Measurements from ENCODE around the gene OSTF1. TPM values are rescaled to one million over a fixed set of nuclear protein-coding genes. Genes with fewer than 3 reads are reported as not detected.

OSTF1 gene
- total RNA-seq, 1 donor from 2014 or later = 71.1 TPM

DNA sequence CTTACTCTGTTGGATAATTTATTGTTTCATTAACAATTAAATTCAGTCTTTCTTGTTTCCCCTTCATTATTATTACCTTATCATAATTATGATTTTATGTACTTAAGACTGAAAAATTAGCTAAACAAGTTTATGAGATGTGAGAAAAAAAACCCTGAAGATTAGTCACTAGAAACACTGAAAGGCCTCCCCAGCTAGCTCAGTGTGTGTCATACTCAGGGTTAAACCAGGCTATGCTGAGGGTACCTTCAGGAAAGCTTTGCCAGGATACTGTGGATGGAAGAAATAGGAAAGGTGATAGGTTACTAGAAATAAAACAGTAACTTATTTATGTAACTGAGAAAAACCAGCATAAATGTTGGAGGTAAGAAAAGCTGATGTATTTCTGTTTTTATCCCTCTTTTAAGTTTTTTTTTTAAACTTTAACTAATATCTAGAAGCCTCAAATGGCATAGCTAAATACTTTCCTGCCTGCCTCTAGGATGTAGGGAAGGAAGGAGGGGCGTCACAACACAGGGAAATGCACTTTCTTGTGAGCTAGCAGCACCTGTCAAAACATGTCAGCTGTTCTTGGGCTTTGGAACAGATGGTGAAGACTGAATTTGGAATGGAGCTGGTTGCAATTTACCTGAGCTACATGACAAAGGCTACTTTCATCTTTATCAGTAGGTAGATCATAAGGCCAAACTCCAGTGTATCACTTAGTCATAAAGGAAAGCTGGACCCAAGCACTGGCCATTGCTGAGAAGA lies 24.6 kb upstream of the OSTF1 start:
- TF ChIP-seq, protein P1, sequence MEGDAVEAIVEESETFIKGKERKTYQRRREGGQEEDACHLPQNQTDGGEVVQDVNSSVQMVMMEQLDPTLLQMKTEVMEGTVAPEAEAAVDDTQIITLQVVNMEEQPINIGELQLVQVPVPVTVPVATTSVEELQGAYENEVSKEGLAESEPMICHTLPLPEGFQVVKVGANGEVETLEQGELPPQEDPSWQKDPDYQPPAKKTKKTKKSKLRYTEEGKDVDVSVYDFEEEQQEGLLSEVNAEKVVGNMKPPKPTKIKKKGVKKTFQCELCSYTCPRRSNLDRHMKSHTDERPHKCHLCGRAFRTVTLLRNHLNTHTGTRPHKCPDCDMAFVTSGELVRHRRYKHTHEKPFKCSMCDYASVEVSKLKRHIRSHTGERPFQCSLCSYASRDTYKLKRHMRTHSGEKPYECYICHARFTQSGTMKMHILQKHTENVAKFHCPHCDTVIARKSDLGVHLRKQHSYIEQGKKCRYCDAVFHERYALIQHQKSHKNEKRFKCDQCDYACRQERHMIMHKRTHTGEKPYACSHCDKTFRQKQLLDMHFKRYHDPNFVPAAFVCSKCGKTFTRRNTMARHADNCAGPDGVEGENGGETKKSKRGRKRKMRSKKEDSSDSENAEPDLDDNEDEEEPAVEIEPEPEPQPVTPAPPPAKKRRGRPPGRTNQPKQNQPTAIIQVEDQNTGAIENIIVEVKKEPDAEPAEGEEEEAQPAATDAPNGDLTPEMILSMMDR (IDR thresholded peaks at IDR 0.05; ENCODE audit: insufficient read depth, low read length, severe bottlenecking) = no peak
- Histone ChIP-seq H3K27me3 (ENCODE audit: control insufficient read depth, insufficient read depth, low read length) (no peaks in the 10 kb centered on the region), H3K36me3 (ENCODE audit: control insufficient read depth, insufficient read depth, low read length) (peaks cover 5% of the 10 kb centered on the region), H3K4me3 (ENCODE audit: low read depth, low read length) (no peak overlapping the region)
- no peak for FAIRE-seq
- peak; percentile 68 for DNase-seq (ENCODE audit: low read depth)

DNA sequence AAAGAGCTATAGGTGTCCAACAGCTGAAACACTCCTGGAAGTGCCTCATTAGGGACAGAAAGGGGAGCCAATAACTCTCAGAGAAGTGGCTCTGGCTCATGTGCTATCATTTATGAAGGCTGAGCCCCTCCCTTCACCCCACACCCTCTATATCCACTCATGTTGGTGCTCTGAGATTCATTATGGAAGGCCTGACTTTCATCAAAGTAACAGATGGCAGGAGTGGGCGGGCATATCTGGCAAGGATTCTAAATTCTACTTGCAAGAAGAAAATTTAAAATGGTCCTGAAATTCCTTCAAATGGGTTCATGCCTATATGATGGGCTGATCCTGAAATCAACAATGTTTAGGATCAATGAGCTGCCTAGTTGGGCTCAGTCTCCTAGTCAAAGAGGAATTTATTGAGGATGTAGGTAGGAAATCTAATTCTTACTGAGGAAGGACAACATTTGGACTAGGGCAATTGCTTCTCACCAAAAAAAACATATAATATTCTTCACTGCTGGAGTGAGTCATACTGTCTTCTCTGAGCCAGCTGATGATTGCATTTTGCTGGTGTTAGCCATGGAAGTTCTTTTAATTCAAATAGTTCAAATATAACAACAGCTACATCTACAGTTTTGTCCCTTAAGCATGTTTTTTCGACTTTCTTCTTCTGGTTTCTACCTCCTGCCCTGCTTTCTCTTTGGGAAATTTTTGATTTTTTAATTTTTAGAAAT lies 23.8 kb upstream of the OSTF1 start:
- peaks cover 5% of the 10 kb centered on the region for H3K36me3 ChIP-seq (ENCODE audit: control insufficient read depth, insufficient read depth, low read length)
- no peak for FAIRE-seq
- peak; percentile 30 for DNase-seq (ENCODE audit: low read depth)
- TF ChIP-seq, protein P1 (IDR thresholded peaks at IDR 0.05; ENCODE audit: insufficient read depth, low read length, severe bottlenecking) = no peak
- no peaks in the 10 kb centered on the region for H3K27me3 ChIP-seq (ENCODE audit: control insufficient read depth, insufficient read depth, low read length)
- no peak overlapping the region for H3K4me3 ChIP-seq (ENCODE audit: low read depth, low read length)

DNA sequence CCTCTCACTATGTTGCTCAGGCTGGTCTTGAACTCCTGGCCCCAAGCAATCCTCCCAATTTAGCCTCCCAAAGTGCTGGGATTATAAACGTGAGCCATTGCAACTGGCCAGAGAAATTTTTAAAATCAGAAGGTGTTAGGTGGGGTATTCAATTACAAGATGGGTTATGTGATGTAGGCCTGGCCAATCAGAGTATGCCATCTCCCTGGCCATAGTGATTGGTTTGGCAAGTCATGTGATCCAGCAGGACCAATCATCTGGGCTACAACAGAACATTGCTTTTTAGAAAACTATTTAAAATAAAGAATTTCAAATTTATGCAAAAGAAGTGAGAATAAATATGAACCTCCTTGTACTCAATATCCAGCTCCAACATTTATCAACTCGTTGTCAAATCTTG lies 22.8 kb upstream of the OSTF1 start:
- TF ChIP-seq, protein P1 (IDR thresholded peaks at IDR 0.05; ENCODE audit: insufficient read depth, low read length, severe bottlenecking) = no peak
- no peak for DNase-seq (ENCODE audit: low read depth)
- FAIRE-seq = no peak
- H3K36me3 ChIP-seq (ENCODE audit: control insufficient read depth, insufficient read depth, low read length) = peaks cover 5% of the 10 kb centered on the region
- no peaks in the 10 kb centered on the region for H3K27me3 ChIP-seq (ENCODE audit: control insufficient read depth, insufficient read depth, low read length)
- H3K4me3 ChIP-seq (ENCODE audit: low read depth, low read length) = no peak overlapping the region

DNA sequence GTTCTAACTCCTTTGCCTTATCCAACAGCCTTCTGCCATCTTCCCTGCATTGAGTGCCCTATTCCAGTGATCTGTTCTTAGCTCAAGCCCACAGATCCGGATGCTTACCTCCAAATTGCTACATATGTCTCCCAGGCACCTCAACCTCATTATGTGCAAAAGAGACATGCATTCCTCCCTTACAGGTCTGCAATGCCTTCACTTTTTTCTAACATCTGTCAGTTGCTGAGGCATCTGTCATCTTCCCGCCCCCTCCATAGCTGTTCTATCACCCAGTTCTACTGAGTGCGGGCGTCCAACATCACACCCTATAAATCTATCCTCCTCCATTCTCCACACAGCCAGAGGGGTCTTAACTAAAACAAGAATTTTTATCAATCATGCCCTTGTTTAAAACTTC lies 20.4 kb upstream of the OSTF1 start:
- Histone ChIP-seq H3K36me3 (ENCODE audit: control insufficient read depth, insufficient read depth, low read length) (peaks cover 4% of the 10 kb centered on the region), H3K4me3 (ENCODE audit: low read depth, low read length) (no peak overlapping the region), H3K27me3 (ENCODE audit: control insufficient read depth, insufficient read depth, low read length) (no peaks in the 10 kb centered on the region)
- FAIRE-seq = peak; percentile 13
- no peak for DNase-seq (ENCODE audit: low read depth)
- TF ChIP-seq, protein P1 (IDR thresholded peaks at IDR 0.05; ENCODE audit: insufficient read depth, low read length, severe bottlenecking) = no peak

DNA sequence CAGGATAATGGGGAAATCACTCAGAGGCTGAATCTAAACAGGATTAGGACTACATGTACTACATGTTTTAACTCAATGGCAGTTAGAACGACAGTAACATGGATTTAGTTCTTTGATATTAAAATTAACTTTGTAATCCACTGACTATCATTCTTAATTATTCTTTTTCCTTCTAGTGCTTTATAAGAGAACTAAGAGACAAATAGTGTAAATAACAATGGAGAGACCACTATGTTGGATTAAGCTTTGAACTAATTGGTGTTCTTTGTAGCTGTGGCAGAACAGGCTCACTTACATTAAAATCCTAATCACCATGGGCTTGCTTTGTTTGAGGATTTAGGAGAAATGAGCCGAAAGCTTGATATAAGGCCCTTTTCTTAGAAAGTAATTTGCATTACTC lies 19.1 kb upstream of the OSTF1 start:
- DNase-seq (ENCODE audit: low read depth) (no peak), FAIRE-seq (no peak)
- peaks cover 4% of the 10 kb centered on the region for H3K36me3 ChIP-seq (ENCODE audit: control insufficient read depth, insufficient read depth, low read length)
- H3K4me3 ChIP-seq (ENCODE audit: low read depth, low read length) = no peak overlapping the region
- TF ChIP-seq, protein P1 (IDR thresholded peaks at IDR 0.05; ENCODE audit: insufficient read depth, low read length, severe bottlenecking) = no peak
- no peaks in the 10 kb centered on the region for H3K27me3 ChIP-seq (ENCODE audit: control insufficient read depth, insufficient read depth, low read length)

Data from bronchial epithelial cell (primary cell).